Brain pericyte (primary cell): ENCODE results near the gene S100A11.
"Not testable (repeated sequence)": the region's sequence is repeated elsewhere in the genome, so short reads cannot be mapped to it uniquely, and the experiment has no call there.

Experiments
- DNase-seq: peaks from one replicate; pipeline ENCODE4 v3.0.0-alpha.2; 2012; ENCODE audit warnings: low read depth, low spot score

The S100A11 gene

GRCh38 chr1:152036267-152037216 is at the start of gene S100A11:
TSS of gene S100A11 (minus strand) at chr1:152037004. CDS start at chr1:152036915, 89 bp downstream.
- peak; percentile 26 for DNase-seq

GRCh38 chr1:152084853-152085252 is 48.0 kb upstream of the S100A11 start:
- DNase-seq, result no peak

GRCh38 chr1:152081026-152081425 is 44.2 kb upstream of the S100A11 start:
- DNase-seq, result not testable (repeated sequence)

- not testable (repeated sequence) for DNase-seq
These were observed 43.7 kb upstream of the S100A11 start for GRCh38 chr1:152080494-152080893.

GRCh38 chr1:152078831-152079441 is 42.1 kb upstream of the S100A11 start:
- DNase-seq, result no peak

- DNase-seq, result no peak
These were observed 35.5 kb upstream of the S100A11 start for GRCh38 chr1:152072311-152072710.

- DNase-seq, result no peak
These were observed 34.3 kb upstream of the S100A11 start for GRCh38 chr1:152071123-152071522.

GRCh38 chr1:152067929-152068328 is 31.1 kb upstream of the S100A11 start:
- no peak for DNase-seq

- DNase-seq, result no peak
These were observed 30.3 kb upstream of the S100A11 start for GRCh38 chr1:152067150-152067549.

GRCh38 chr1:152061952-152062351 is 25.1 kb upstream of the S100A11 start:
- DNase-seq, result no peak

- DNase-seq, result no peak
These were observed 16.6 kb upstream of the S100A11 start for GRCh38 chr1:152053375-152053774.

- DNase-seq, result peak; percentile 24
These were observed 15.8 kb upstream of the S100A11 start for GRCh38 chr1:152052606-152053005.

- no peak for DNase-seq
These were observed 14.3 kb upstream of the S100A11 start for GRCh38 chr1:152050886-152051675.

- no peak for DNase-seq
These were observed 12.7 kb upstream of the S100A11 start for GRCh38 chr1:152049291-152050083.

- no peak for DNase-seq
These were observed 11.7 kb upstream of the S100A11 start for GRCh38 chr1:152048416-152049009.

GRCh38 chr1:152047730-152048415 is 11.1 kb upstream of the S100A11 start:
- peak; percentile 87 for DNase-seq

- no peak for DNase-seq
These were observed 10.6 kb upstream of the S100A11 start for GRCh38 chr1:152047413-152047729.

- no peak for DNase-seq
These were observed 7.6 kb upstream of the S100A11 start for GRCh38 chr1:152044386-152044785.

GRCh38 chr1:152043870-152044269 is 7.1 kb upstream of the S100A11 start:
- DNase-seq, result no peak

- no peak for DNase-seq
These were observed 5.2 kb upstream of the S100A11 start for GRCh38 chr1:152042030-152042429.
